Endothelial cell of umbilical vein (primary cell): Measurements from ENCODE around the gene TRIP10. TPM values are rescaled to one million over a fixed set of nuclear protein-coding genes. Genes with fewer than 3 reads are reported as not detected.

Experiments used
- BruUV-seq: library from RNA; stranded (reverse); fragments of 400-500 nt; replicated peaks from 2 replicates; lab custom pipeline; 2021; lab: Mats Ljungman, UMichigan
- CTCF ChIA-PET: fragments of 300-600, 350-600 bp; sonication (Branson Sonifier 250); formaldehyde crosslinking; loops from one replicate; lab custom pipeline; 2021; ENCODE audit warnings: antibody characterized with exemption, inconsistent platforms; lab: Charles Lee
- POLR2A ChIA-PET: fragments of 300-600, 350-600 bp; sonication (Branson Sonifier 250); formaldehyde crosslinking; loops from one replicate; lab custom pipeline; 2021; ENCODE audit warnings: antibody characterized with exemption, inconsistent platforms; lab: Charles Lee
- DNase-seq: peaks from one replicate; pipeline ENCODE4 v3.0.0-alpha.2; 2011; ENCODE audit warnings: low read depth, low spot score
- FAIRE-seq: peaks from 2 replicates; lab custom pipeline; 2011; peaks lifted over from hg19 to GRCh38; lab: Jason Lieb, UNC
- H2AFZ ChIP-seq: 2 replicates; pipeline ENCODE4 v1.6.0; 2012; ENCODE audit warnings: low read depth, low read length, control low read depth, inconsistent platforms
- H3K27ac ChIP-seq: 2 replicates; pipeline ENCODE4 v1.5.1; 2011; ENCODE audit warnings: low read depth, mild to moderate bottlenecking, control low read depth, low read length, moderate library complexity; ENCODE audit not compliant: insufficient read depth
- H3K27me3 ChIP-seq, 2 experiments: 2 replicates each; pipeline versions ENCODE4 v1.6.0 to v1.6.1; 2011; ENCODE audit warnings: low read length in 2 of 2, mixed read lengths in 1 of 2; ENCODE audit not compliant: control insufficient read depth in 2 of 2, insufficient read depth in 2 of 2
- H3K36me3 ChIP-seq, 2 experiments: 2 replicates in 1 of 2; 3 replicates in 1 of 2; pipeline ENCODE4 v1.5.1; 2011; ENCODE audit warnings: low read length in 2 of 2, mild to moderate bottlenecking in 1 of 2, moderate library complexity in 1 of 2; ENCODE audit not compliant: control insufficient read depth in 2 of 2, insufficient read depth in 2 of 2; ENCODE audit errors: extremely low read depth in 1 of 2
- H3K4me1 ChIP-seq: 3 replicates; pipeline ENCODE4 v1.5.1; 2011; ENCODE audit warnings: mild to moderate bottlenecking, low read length; ENCODE audit not compliant: control insufficient read depth, insufficient read depth; ENCODE audit errors: extremely low read depth
- H3K4me2 ChIP-seq: 2 replicates; pipeline ENCODE4 v1.6.1; 2011; ENCODE audit warnings: low read length, control low read depth, mixed read lengths; ENCODE audit not compliant: insufficient read depth
- H3K4me3 ChIP-seq, 3 experiments: fragments of 200-600 bp in 1 of 3; sonication (generic), shearing (Covaris generic) in 1 of 3; replicated peaks in 1 of 3; 2 replicates each; pipeline ENCODE4 v1.5.1; 2011 to 2016; ENCODE audit warnings: control low read depth in 3 of 3, low read length in 3 of 3, mild to moderate bottlenecking in 2 of 3, inconsistent platforms in 1 of 3, low read depth in 1 of 3, moderate library complexity in 1 of 3; ENCODE audit not compliant: insufficient read depth in 1 of 3
- H3K79me2 ChIP-seq: 2 replicates; pipeline ENCODE4 v1.6.0; 2012; ENCODE audit warnings: low read length, inconsistent platforms; ENCODE audit not compliant: control insufficient read depth, insufficient read depth
- H3K9ac ChIP-seq: replicated peaks from 2 replicates; pipeline ENCODE3; 2011; ENCODE audit warnings: low read length, control low read depth; ENCODE audit not compliant: insufficient read depth; ENCODE audit errors: extremely low read depth
- H3K9me1 ChIP-seq: replicated peaks from 3 replicates; pipeline ENCODE4 v1.6.0; 2011; ENCODE audit warnings: mild to moderate bottlenecking, low read length; ENCODE audit not compliant: control insufficient read depth, insufficient read depth; ENCODE audit errors: extremely low read depth
- H3K9me3 ChIP-seq: replicated peaks from 2 replicates; pipeline ENCODE4 v1.5.1; 2012; ENCODE audit warnings: low read length, inconsistent platforms; ENCODE audit not compliant: control insufficient read depth, insufficient read depth
- H4K20me1 ChIP-seq: replicated peaks from 2 replicates; pipeline ENCODE3; 2011; ENCODE audit warnings: mild to moderate bottlenecking, low read length; ENCODE audit not compliant: control insufficient read depth, insufficient read depth; ENCODE audit errors: extremely low read depth
- EZH2 ChIP-seq: IDR thresholded peaks from 2 replicates; pipeline ENCODE4 v1.6.1; 2012; ENCODE audit warnings: borderline replicate concordance, low read depth, mild to moderate bottlenecking, moderate library complexity, low read length, inconsistent platforms; ENCODE audit not compliant: severe bottlenecking
- FOS ChIP-seq: IDR thresholded peaks from 2 replicates; pipeline ENCODE4 v1.6.1; 2011; ENCODE audit warnings: mild to moderate bottlenecking, low read length, moderate library complexity, borderline replicate concordance; ENCODE audit not compliant: insufficient read depth
- JUN ChIP-seq: IDR thresholded peaks from 2 replicates; pipeline ENCODE4 v1.6.1; 2011; ENCODE audit warnings: borderline replicate concordance, low read depth; ENCODE audit not compliant: insufficient read length, insufficient read depth
- POLR2A ChIP-seq: IDR thresholded peaks from 2 replicates; pipeline ENCODE4 v1.6.1; 2012; ENCODE audit warnings: low read depth, mild to moderate bottlenecking, control low read depth, low read length
- POLR2AphosphoS5 ChIP-seq: IDR thresholded peaks from 2 replicates; pipeline ENCODE4 v1.6.1; 2012; ENCODE audit warnings: low read depth, mild to moderate bottlenecking, control low read depth, low read length, moderate library complexity; ENCODE audit not compliant: insufficient read depth
- dilution Hi-C: fragments of 300-500 bp; cut with MboI; formaldehyde crosslinking; loops from one replicate; pipeline ENCODE4 v1.15.0; 2019; ENCODE audit warnings: low sequenced_read_pairs; ENCODE audit not compliant: extremely low pct_ligation_motif_present
- intact Hi-C: fragments of 100-400 bp; cut with micrococcal nuclease; formaldehyde crosslinking; loops from one replicate; pipeline ENCODE4 v1.10.0; 2022
- polyA plus RNA-seq, 4 experiments: library from polyadenylated mRNA; depleted of rRNA in 3 of 4; stranded (reverse) in 3 of 4; unstranded in 1 of 4; fragments of >200 nt; gene quantifications; 2 replicates each; pipeline versions ENCODE4 v1.2.1 to v1.2.3, GENCODE V29; 2011 to 2012; ENCODE audit warnings: missing spikeins in 1 of 4
- total RNA-seq: library from RNA; stranded (reverse); gene quantifications from 2 replicates; pipeline ENCODE4 v1.2.3, GENCODE V29; 2021
- TF ChIP-seq, protein P1 (sequence below), 2 donors: IDR thresholded peaks; 1 replicate in 1 of 2; 2 replicates in 1 of 2; pipeline ENCODE4 v1.5.1; 2011; ENCODE audit warnings: low read length in 2 of 2, mild to moderate bottlenecking in 2 of 2, moderate library complexity in 2 of 2, control low read depth in 1 of 2, inconsistent platforms in 1 of 2, low read depth in 1 of 2; ENCODE audit not compliant: insufficient read depth in 1 of 2; ENCODE audit errors: extremely low read depth in 1 of 2

The TRIP10 gene
- total and polyA plus RNA-seq, 2 donors (not counting 3 experiments of a cell fraction or from before 2014, with no cell fraction given): 28.4 to 69.3 TPM

- ChIA-PET POLR2A (no interaction called here), CTCF (no interaction called here)
- H3K4me3 ChIP-seq: no peak overlapping the region
- intact Hi-C loops: no loop called here
- H3K27ac ChIP-seq: no peak overlapping the region
- peaks cover 2 to 5% of the 10 kb centered on the region in 2 experiments for H3K27me3 ChIP-seq
- no peak overlapping the region for H3K9ac ChIP-seq
- H4K20me1 ChIP-seq: no peaks in the 10 kb centered on the region
- H3K36me3 ChIP-seq: no peaks in the 10 kb centered on the region
- H3K4me2 ChIP-seq: no peak overlapping the region
- TF ChIP-seq POLR2AphosphoS5: no peak
- no peak for TF ChIP-seq EZH2
- TF ChIP-seq JUN: no peak
- TF ChIP-seq POLR2A: no peak
- TF ChIP-seq FOS: no peak
- TF ChIP-seq, protein P1, sequence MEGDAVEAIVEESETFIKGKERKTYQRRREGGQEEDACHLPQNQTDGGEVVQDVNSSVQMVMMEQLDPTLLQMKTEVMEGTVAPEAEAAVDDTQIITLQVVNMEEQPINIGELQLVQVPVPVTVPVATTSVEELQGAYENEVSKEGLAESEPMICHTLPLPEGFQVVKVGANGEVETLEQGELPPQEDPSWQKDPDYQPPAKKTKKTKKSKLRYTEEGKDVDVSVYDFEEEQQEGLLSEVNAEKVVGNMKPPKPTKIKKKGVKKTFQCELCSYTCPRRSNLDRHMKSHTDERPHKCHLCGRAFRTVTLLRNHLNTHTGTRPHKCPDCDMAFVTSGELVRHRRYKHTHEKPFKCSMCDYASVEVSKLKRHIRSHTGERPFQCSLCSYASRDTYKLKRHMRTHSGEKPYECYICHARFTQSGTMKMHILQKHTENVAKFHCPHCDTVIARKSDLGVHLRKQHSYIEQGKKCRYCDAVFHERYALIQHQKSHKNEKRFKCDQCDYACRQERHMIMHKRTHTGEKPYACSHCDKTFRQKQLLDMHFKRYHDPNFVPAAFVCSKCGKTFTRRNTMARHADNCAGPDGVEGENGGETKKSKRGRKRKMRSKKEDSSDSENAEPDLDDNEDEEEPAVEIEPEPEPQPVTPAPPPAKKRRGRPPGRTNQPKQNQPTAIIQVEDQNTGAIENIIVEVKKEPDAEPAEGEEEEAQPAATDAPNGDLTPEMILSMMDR (IDR thresholded peaks at IDR 0.05; ENCODE audit: extremely low read depth in 1 of 2, insufficient read depth in 1 of 2, low read depth in 1 of 2, low read length in 2 of 2): no peak
- DNase-seq (no peak), FAIRE-seq (no peak)
- H3K9me3 ChIP-seq: no peaks in the 10 kb centered on the region
- H3K4me1 ChIP-seq: no peaks in the 10 kb centered on the region
- H3K9me1 ChIP-seq: no peaks in the 10 kb centered on the region
- no TSS peak for BruUV-seq
- no peak overlapping the region for H2AFZ ChIP-seq
- H3K79me2 ChIP-seq: no peaks in the 10 kb centered on the region
- dilution Hi-C loops: no loop called here
Observed at GRCh38 chr19:6712231-6712630, 27.2 kb upstream of the TRIP10 start.
